A673 (cell line): ENCODE measurements around the gene MEAF6.

ENCODE experiments used
- CTCF ChIP-seq: fragments of 300-800, 200-600 bp; sonication (generic); conservative IDR thresholded peaks from 2 replicates; pipeline ENCODE4 v1.5.1; 2017; ENCODE audit warnings: low read depth, mild to moderate bottlenecking, antibody characterized with exemption, low read length, moderate library complexity, mixed read lengths
- EZH2 ChIP-seq: fragments of 200-600 bp; sonication (generic); IDR thresholded peaks from 2 replicates; pipeline ENCODE4 v1.6.1; 2017; ENCODE audit warnings: borderline replicate concordance, low read depth, mild to moderate bottlenecking, mixed read lengths, antibody characterized with exemption, low read length; ENCODE audit not compliant: poor library complexity, severe bottlenecking

- TF ChIP-seq CTCF = no peak
- TF ChIP-seq EZH2 = no peak
These were observed 34.8 kb upstream of the MEAF6 start for GRCh38 chr1:37549341-37549740.
